Measurements from ENCODE around the gene PREX1.
A peak's percentile ranks its signal among the peaks of the same experiment; 100 is the strongest.

Gene PREX1

DNA sequence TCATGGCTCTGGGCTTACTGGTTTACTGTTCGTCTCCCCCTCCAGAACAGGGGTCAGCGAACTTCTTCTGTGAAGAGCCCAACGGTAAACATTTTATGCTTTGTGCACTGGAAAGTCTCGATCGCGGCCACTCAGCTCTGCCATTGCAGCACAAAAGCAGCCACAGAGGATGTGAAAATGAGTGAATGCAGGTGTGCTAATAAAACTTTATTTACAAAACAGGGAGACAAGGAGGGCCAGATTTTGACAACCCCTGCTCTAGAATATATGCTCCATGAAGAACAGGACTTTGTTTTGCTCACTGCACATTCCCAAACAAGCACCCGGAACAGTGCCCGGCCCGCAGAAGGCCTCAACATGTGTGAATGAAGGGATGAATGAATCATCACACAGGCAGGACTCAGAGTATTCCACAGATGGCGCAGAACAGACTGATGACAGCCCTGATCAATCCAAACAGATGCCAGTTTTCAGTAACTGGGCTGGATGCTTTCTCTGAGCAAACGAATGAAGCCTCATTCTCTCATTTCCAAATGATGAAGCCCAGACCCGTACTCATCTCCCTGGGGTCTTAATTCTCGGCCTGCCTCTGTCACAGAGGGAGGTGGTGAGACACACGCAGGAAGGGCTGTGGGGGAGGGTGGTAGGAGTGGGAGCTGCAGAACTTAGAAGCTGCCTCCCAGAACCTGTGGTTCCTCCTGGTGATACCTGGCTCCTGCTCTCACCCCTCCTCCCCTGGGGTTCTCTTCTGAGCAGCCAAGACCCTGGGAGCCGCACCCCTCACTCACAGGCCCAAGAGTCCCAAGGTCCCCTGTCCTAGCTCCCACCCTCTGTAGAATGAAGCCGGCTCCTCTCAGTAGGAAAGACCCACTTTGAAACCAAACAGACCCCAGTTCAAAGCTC is 196.4 kb downstream of the PREX1 start:
- DNase-seq = peak; percentile 83

DNA sequence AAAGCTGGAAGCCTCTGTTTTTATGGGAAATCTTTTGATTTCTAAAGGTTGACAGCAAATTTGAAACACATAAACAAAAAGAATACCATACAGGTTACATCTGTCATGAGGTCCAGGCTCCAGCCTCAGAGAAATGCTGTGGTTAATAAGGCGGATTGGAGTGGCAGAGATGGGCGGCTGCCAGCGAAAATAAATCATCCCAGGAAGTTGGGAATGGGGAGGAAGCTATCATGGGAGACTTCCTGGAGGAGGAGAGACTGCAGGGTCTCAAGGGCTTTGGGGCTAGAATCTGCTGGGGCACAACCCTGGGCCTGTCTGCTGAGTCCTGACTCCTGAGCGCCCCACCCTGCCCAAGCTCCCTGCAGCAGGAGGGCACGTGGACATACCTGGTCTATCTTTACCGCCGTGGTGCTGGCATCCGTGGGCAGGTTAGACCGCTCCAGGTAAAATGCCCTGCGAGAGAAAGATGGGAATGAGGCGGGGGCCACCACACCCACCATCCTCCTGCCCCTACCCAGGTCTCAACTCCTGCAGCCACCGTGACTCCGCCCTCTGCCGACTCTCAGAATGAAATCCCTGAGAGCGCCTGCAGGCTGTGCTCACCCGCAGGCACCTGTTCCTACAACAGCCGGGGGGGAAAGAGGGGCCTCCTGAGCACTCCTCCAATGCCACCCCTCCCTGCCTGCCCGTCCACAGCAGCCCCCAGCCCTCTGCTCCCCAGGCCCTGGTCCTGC is 197.3 kb downstream of the PREX1 start:
- DNase-seq = peak; percentile 49

DNA sequence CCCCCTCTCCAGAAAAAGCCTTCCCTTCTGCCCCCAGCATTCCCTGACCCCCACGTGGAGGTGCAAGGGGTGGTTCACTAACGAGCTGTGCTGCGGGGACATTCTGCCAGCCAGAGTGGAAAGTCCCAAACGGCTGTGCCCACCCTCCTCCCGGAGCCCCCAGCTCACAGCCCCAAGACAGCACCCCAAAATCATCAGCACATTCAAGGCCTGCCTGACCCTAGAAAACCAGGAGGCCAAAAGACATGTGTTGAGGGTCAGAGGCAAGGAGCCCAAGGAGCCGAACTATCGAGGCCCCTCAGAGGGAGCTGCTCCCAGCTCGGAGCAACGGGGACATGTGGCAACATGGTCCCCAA is 197.9 kb downstream of the PREX1 start:
- DNase-seq = no peak

DNA sequence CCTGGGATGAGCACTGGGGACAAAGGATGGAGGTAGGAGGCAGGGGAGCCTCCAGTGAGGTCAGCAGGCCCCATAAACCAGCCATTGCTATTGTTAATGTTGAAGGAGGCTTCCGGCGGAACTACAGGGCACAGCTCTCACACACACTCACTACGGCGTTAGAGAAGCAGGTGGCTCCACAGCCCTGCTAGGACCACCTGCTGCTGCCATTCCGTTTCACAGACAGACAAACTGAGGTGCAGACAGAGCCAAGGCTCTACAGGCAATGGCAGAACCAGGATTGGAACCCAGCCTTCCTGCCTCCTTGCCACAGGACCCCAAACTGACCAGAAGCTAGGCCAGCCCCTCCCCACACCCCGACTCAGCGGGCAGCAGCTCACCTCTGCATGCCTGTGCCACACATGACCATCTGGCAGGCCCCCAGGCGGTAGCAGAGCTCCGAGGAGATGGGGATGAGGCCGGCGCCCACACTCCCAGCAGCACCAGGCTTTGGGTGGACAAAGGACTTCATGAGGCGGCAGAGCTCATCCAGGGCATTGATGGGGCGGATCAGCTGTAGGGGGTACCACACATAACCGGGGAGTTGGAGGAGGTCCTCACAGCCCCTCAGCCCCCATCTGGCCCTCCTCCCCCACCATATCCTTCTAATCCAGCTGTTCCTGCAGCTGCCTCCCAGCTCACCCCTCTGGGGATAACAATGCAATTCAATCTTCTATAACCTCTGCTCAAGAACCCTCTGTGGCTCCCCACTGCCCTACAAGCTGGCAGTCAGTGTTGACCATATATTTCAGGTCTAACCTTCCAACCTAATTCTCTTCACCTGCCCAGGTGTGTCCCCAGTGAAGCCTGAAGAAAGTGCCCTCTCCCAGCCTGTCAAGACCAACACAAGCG is 198.5 kb downstream of the PREX1 start:
- no peak for DNase-seq

DNA sequence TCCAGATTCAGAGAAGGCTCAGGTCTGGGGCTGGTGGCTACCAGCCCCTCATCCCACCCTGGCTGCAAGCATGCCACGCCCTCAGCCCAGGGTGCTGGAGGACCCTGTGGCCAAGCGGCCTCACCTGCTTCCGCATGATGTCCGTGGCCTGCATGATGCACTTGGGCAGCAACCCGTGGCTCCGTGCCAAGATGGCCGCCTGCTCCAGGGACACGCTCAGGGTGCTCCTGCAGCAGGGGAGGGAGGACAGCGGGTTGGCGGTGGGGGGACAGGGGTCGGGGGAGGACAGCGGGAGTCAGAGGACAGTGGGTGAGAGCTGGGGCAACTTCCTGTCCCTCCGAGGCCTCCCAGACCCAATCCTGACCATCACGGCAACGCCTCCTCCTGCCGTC is 200.1 kb downstream of the PREX1 start:
- no peak for DNase-seq

DNA sequence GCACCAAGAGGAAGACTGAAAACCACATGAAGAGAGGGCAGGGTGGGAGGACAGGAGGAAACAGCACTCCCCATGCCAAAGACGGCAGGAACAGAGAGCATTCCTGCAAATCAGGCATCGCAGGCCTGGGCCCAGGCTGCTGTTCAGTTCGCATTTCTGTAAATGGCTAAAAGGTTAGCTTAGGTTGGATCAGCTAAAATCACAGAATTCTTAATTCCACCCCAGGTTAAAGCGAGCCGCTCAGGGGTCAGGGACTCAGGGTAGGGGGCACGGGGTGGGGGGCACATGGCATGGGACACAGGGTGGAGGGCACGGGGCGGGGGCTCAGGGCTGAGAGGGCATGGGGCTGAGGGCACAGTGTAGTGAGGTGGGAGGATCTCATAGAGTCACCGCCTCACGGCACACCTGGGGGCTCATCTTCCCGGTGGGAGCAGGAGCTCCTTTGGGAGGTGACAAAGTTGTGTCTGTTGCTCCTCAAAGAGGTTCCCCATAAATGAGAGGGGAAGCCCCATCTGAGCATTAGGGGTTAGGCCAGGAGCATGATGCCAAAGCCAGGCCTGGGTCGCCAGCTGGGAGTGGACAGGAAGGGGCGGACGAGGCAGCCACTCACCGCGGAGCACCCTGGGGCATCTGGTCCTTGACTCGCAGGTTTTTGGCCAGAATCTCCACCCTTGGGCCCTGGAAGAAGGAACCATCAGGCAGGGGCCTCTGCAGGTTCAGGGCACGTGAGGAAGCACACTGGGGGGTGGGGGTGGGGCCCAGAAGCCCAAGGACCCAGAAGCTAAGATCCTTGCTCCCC is 200.7 kb downstream of the PREX1 start:
- no peak for DNase-seq

DNA sequence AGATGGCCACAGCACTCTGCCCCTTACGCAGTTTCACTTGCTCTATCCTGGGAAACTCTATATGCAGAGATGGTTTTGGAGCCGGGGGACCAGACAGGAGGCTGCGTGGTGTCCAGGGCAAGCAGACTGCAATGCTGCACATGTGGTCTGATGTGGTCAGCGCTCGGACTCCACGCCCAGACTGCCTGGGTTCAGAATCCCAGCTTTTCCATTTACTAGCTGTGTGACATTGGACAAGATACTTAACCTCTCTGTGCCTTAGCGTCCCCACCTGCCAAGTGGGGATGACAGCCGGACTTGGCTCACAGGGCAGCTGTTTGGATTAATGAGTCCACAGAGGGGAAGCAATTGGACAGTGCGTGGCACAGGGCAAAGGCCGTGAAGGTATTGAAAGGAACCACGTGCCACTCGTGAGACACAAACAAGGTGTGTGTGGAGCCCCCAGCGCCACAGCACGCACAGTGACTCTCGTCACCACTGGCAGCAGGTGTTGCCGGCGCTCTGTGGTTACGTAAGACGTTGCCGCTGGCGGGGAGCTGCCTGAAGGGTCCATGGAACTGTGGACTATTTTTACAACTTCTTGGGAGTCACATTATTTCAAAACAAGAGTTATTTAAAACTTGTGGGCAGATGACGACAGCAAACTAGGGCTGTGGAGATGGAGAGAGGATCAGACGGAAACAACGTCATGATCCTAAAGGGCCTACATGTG is 201.4 kb downstream of the PREX1 start:
- DNase-seq = peak; percentile 64

DNA sequence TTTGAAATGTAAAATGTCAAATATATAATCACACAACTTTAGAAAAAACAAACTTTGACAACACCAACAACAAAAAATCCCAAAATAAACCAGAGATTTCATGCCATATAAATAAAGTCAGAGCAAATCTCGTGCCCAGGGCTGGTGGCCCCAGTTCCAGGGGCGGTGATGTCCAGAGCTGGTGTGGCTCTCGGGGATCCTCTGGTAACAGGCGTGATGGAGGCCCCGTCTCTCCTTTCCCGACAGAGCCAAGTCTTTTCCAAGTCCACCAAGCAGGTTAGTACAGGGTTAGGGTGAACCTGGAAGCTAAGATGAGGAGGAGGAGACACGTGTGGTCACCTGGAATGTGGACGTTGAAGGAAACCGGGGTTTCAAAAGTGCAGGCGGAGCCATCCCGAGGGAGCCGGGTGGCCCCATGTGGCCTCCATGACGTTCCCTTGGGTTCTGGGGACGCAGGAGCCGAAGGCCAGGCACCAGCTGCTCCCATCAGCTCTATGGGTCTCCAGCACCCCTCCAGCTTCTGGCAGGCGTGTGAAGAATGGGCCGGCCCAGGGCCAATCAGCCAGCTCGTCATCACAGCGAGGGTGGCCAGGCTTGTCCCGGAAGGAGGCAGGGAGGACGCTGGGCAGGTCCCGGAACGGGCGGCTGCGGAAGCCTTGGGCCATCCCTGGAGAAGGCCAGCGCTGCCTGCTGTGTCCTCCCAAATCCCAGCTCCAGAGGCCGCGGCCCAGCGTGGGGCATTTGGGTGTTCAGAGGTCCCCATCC is 202.5 kb downstream of the PREX1 start:
- no peak for DNase-seq

DNA sequence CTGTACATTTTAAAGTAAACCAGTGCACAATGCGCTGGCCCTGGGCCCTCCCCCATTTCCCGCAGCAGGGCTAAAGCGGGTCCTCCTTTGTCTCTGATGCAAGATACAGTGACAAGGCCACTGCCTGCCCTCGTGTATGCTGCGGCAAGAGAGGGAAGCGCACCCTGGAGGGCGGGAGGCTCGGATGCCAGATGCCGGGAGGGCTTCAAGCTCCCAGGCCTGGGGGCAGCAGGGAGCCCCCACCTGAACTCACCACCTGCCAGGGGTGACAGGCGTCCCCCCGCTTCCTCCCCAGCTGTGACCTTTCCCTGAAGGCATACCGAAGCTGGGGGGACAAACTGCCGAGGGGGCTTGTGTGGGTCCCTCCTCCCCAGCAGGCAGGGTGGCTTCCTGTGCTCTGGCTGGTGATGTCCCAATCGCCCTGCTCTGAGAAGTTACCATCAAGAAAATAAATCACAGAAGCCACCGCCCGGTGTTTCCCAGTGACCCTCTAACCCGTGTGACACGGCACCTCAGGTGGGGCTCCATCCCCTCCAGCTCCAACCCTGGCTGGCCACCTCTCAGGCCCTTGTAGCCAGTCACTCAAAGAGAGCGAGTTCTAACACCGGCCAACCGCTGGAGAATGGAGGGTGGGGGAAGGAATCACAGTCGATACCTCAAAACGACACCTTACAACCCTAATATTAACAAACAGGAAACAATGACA is 203.3 kb downstream of the PREX1 start:
- DNase-seq = no peak

DNA sequence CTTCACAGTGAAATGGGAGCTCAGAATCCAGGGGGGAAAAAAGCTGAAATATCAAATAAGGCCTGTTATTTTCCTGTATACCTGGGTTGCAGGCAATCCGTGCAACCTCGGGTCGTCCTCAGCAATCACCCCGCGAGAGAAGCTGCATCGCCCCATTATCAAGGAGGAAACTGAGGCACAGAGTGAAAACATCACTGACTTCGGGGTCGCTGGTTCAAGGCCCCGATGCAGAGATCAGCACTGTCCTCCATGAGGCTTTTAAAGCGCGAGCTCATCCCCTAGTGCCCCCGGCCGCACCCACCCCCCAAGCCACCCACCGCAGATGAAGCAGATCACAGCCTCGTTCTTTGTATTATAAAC is 203.9 kb downstream of the PREX1 start:
- no peak for DNase-seq

DNA sequence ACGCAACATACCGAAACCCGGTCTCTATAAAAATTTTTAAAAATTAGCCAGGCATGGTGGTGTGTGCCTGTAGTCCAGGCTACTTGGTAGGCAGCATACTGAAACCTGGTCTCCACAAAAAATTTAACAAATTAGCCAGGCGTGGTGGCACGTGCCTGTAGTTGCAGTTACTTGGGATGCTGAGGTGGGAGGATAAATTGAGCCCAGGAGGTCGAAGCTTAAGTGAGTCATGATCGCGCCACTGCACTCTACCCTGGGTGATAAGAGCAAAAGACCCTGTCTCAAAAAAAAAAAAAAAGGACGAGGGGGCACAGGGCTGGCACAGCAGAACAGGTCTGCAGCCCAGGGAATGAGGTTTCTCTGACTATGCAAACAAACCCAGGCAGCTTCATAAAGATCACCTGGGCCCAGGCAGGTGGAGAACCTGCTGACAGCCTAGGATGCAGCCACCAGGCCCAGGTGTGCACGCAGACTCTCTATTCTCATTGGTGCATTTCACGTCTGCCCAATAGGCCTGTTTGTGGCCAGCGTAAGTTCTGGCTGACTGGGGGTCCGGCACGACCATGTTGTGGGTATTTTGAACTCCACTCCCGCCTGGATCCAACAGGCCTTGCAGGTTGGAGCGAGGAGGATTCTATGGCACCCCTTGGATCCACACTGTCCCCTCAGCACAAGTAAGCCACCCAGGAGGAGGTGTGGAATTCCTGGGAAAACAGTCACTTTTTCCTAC is 204.5 kb downstream of the PREX1 start:
- DNase-seq = no peak

DNA sequence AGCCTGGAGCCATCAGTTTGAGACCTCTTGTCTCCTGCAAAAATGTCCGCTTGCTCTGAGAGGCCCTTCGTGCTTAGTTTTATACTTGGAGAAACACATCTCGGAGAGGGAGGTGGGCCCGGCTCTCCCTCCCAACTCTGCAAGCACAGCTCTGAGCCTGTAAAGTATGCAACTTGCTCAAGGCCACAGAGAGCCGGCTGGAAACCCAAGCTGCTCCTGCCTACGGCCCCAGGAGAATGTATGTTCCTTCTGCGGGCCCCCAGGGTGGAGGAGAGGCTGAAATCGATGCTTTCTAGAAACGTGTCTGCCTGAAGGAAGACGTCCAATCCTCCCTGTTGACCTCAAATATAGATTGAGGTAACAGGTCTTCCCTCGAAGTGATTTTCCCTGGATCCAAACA is 205.4 kb downstream of the PREX1 start:
- no peak for DNase-seq

DNA sequence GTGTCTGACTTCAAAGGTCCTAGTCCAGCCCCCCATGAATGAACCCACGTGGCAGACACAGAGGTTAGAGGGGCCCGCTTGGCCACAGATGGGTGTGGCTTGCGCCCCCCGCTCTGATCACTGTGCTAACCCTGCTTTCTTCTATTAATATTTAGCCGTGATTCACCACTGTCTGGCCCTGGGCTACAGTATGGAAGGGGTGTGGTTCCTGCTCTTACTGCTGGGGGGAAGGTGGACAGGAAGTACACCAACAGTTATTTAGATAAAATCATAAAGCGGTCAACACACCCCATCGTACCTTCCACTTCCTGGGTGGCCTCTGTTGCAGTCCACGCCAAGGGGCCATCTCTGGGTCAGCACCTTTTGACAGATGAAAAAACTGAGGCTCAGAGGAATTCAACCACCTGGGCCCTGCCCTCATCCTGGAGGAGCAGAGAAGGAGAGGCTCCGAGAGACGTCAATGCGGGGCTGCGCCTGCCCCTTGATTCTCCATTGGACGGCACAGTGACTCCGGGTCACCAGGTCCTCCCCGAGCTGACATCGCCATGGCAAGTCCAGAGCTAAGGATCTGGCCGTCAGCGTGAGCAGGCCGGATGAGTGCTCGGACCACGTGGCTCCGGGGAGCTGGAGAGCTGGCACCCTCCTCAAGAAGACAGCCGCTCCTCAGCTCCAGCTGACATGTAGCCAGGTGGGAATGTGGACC is 206.3 kb downstream of the PREX1 start:
- peak; percentile 31 for DNase-seq

DNA sequence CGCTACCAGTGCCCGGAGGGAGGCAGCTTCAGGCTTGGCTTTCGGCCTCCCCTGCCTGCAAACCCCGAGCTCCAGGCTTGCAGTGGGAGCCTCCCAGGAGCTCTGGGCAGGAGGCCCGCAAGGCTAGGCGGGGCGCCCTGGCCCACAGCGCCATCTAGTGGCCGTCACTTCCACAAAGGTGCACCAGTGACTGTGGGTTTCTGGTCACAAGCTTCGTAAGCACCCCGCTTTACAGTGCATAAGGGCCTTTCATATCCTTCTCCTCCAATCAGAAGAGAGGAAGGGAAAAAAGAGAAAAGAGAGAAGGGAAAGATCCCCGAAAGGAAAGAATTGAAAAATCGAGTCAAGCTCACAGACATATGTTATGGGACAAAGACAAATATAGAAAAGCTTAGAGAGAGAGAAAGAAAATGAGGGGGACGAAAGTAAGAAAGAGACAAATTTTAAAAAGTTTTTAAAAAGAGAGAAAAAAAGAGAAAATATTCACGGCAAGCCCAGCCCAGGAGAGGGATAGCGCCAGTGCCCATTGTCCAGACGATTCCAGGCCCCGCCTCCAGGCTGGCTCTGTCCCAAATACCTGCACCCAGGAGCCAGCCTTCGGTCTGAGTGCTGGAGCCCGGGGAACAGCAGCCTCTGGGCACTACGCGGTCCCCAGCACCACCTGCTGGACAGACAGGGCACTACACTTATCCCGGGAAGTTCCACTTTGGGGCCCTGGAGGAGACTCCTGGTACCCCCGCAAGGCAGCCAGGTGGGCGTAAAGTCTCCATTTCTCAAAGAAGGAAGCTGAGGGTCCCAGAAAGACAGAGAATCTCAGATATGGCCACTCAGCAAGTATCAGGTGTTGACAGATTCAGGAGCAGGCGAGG is 207.1 kb downstream of the PREX1 start:
- DNase-seq = peak; percentile 82

DNA sequence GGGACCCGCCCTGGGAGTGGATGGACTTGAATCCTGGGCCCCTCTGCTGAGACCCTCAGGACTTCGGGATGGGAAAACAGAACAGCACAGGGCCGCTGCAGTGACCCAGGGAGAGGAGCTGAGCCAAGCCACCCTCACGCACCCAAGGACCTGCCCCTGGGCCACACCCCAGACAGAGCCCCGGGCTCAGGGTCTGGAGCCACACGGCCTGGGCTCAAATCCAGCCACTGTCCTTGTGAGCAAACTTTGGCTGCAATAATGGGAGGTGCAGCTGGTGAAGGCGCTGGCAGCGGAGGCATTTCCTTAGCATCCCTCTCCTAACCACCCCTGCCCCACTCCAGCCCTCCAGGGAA is 207.7 kb downstream of the PREX1 start:
- DNase-seq = no peak

DNA sequence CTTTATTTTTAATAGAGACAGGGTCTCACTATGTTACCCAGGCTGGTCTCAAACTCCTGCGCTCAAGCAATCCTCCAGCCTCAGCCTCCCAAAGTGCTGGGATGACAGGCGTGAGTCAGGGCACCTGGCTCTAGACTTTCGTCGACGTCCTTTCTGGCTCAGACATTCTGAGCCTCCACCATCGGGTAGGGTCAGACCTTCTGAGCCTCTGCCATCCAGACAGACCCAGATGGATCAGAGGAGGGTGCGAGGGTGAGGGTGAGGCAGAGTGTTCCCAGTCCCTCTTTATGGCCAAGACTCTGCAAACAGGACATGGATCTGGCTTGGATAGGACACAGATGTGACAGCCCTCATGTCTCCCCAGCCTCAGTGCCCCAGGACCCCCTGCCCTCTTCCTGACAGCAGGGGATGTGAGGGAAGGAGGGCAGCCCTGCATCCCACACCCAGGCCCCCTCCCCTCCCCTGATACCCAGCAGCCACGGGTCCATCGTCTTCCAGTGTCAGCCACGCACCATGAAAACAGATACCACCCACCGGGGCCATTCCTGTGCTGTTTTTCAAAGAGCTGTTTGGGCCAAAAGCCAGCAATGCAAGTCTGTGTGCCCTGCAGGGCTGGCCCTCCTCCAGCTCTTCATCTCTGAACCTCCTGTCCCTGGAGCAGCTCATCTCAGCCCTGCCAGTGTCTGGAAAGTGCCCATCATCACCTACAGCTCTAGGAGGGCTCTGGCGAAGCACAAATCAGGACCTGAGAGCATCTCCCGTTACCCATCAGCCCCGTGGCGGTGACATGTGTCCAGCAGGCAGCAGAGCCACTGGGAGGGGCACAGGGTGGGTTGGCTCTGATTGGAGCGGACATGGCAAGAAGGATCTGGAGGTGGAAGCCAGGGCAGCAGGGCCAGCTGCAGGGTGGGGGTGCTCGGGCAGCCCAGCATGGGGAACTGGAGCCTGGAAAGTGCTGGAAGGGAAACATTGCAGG is 208.4 kb downstream of the PREX1 start:
- DNase-seq = peak; percentile 12

DNA sequence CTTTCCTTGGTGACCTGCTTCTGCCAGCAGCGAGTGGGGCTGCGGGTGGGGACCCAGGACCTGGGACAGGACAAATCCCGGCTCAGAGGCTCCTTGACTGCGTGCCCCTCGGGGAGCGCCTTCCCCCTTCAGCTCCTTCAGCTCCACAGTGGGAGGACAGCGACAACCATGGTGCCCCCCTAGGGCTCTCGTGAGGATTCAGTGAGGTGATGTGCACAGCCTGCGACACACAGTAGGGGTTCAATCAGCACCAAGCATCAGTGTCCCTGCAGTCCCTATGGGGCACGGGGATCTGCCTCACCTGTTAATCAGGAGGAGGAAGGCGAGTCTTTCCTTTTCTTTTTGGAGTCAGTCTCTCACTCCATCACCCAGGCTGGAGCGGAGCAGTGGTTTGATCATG is 209.2 kb downstream of the PREX1 start:
- no peak for DNase-seq

Measured in fibroblast of skin of abdomen (primary cell).